Measurements from ENCODE around the gene CDC42BPG.

DNA sequence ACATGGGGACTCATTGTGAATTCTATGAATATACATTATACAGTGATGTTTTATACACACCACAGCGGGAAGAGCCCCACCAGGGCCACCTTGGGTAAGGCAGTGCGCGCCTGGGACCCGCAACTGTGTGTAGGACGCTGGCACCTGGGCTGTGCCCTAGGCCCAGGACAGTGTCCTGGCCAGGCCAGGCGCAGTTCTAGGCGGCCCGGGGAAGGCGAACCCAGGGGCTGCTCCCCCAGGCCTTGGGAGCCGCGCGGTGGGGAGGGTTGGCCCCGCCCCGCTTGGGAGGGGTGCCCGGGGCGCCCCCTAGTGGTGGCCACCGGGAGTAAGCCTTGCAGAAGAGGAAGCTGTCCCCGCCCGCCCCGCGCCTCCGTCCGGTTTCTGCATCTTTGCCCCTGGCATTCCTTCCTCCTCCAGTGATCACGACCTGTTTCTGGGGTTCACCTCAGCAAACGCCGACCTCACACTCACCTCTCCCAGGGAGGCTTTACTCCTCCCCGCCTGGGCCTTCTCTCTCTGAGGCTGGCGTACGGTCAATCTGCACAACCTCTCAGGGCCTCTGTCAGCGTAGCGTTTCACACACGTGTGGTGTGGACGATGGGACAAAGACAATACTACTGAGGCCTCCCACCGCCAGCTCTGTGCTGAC, 43.4 kb upstream of the CDC42BPG start:
- TF ChIP-seq, protein P1, sequence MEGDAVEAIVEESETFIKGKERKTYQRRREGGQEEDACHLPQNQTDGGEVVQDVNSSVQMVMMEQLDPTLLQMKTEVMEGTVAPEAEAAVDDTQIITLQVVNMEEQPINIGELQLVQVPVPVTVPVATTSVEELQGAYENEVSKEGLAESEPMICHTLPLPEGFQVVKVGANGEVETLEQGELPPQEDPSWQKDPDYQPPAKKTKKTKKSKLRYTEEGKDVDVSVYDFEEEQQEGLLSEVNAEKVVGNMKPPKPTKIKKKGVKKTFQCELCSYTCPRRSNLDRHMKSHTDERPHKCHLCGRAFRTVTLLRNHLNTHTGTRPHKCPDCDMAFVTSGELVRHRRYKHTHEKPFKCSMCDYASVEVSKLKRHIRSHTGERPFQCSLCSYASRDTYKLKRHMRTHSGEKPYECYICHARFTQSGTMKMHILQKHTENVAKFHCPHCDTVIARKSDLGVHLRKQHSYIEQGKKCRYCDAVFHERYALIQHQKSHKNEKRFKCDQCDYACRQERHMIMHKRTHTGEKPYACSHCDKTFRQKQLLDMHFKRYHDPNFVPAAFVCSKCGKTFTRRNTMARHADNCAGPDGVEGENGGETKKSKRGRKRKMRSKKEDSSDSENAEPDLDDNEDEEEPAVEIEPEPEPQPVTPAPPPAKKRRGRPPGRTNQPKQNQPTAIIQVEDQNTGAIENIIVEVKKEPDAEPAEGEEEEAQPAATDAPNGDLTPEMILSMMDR (IDR thresholded peaks at IDR 0.05) = peak in 2 of 3 experiments; percentile 95 to 97
- TF ChIP-seq POLR2AphosphoS5 (IDR thresholded peaks at IDR 0.05) (peak; percentile 31 to 50), EP300 (IDR thresholded peaks at IDR 0.05) (no peak)

Data from esophagus muscularis mucosa (tissue), 4 donors.